Measurements from ENCODE around the gene FAM25A.
"Not testable (repeated sequence)": the region's sequence is repeated elsewhere in the genome, so short reads cannot be mapped to it uniquely, and the experiment has no call there.

The FAM25A gene

DNA sequence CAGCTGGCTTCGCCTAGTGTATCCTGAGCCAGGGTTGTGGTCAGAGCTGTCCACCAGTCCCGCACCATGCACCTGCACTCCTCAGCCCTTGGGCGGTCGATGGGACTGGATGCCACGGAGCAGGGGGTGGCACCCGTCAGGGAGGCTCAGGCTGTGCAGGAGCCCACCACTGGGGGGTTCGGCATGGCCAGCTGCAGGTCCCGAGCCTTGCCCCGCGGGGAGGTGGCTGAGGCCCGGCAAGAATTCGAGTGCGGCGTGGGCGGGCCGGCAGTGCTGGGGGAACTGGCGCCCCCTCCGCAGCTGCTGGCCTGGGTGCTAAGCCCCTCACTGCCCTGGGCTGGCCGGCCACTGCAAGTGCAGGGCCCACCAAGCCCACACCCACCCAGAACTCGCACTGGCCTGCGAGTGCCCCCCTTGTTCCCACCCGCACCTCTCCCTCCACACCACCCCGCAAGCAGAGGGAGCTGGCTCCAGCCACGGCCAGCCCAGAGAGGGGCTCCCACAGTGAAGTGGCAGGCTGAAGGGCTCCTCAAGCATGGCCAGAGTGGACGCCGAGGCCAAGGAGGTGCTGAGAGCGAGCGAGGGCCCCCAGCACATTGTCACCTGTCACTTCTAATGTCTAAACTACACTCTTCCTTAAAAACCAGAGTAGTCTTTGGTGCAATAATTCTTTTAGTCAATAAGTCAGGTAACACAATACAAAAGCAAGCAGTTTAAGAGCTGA, 11.0 kb downstream of the FAM25A start:
- no peak for DNase-seq (ENCODE audit: low read depth)
- no peak overlapping the region for H3K4me3 ChIP-seq (ENCODE audit: low read length)
- TF ChIP-seq, protein P1, sequence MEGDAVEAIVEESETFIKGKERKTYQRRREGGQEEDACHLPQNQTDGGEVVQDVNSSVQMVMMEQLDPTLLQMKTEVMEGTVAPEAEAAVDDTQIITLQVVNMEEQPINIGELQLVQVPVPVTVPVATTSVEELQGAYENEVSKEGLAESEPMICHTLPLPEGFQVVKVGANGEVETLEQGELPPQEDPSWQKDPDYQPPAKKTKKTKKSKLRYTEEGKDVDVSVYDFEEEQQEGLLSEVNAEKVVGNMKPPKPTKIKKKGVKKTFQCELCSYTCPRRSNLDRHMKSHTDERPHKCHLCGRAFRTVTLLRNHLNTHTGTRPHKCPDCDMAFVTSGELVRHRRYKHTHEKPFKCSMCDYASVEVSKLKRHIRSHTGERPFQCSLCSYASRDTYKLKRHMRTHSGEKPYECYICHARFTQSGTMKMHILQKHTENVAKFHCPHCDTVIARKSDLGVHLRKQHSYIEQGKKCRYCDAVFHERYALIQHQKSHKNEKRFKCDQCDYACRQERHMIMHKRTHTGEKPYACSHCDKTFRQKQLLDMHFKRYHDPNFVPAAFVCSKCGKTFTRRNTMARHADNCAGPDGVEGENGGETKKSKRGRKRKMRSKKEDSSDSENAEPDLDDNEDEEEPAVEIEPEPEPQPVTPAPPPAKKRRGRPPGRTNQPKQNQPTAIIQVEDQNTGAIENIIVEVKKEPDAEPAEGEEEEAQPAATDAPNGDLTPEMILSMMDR (conservative IDR thresholded peaks at IDR 0.05; ENCODE audit: low read depth, low read length) = no peak

DNA sequence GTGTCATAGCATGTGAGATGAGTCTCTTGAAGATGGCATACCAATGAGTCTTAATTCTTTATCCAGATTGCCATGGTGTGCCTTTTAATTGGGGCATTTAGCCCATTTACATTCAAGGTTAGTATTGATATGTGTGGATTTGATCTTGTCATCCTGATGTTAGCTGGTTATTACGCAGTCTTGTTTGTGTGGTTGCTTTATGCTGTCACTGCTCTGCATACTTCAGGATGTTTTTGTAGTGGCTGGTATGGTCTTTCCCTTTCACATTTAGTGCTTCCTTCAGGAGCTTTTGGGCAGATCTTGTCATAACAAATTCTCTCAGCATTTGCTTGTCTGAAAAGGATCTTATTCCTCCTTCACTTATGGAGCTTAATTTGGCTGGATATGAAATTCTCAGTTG, 16.5 kb downstream of the FAM25A start:
- DNase-seq (ENCODE audit: low read depth) = no peak
- TF ChIP-seq, protein P1 (conservative IDR thresholded peaks at IDR 0.05; ENCODE audit: low read depth, low read length) = no peak
- H3K4me3 ChIP-seq (ENCODE audit: low read length) = no peak overlapping the region

DNA sequence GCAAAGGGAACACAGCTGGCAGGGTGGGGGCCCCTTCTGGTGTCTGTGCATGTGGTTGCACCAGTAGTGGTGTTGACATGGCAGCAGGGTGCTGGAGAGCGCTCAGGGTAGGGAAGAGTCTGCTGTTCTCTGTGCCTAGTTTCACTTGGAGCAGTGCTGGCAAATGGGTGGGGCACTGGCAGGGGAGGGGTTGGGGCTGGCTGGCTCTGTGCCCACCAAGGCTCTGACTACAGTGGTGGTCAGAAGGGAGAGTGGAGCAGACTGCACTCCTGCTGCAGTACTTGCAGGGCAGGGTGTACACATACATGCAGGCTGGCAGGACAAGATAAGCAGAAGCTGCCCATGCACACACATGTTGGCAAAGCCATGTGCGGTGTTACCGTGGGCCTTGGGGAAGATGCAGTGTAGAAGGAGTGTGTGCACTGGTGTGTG, 18.2 kb downstream of the FAM25A start:
- no peak overlapping the region for H3K4me3 ChIP-seq (ENCODE audit: low read length)
- TF ChIP-seq, protein P1 (conservative IDR thresholded peaks at IDR 0.05; ENCODE audit: low read depth, low read length) = no peak
- DNase-seq (ENCODE audit: low read depth) = no peak

DNA sequence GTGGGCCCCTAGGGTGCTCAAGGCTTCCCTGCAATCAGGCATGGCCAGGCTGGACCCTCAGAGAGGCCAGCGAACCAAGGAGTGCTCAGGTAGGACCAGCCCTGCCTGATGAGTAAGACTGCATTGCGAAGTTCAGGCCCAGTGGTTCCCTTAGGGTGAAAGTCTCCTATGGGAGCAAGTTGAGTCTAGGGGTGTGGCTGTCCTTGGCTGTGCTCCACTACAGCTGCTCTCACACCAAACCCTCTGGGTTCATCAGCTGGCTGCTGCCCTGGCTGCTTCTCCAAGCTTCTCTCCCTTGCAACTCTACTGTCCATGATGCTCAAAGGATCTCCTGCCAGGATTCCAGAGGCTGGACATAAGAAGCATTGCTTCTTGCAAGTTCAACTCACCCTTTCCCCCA, 18.7 kb downstream of the FAM25A start:
- TF ChIP-seq, protein P1 (conservative IDR thresholded peaks at IDR 0.05; ENCODE audit: low read depth, low read length) = no peak

DNA sequence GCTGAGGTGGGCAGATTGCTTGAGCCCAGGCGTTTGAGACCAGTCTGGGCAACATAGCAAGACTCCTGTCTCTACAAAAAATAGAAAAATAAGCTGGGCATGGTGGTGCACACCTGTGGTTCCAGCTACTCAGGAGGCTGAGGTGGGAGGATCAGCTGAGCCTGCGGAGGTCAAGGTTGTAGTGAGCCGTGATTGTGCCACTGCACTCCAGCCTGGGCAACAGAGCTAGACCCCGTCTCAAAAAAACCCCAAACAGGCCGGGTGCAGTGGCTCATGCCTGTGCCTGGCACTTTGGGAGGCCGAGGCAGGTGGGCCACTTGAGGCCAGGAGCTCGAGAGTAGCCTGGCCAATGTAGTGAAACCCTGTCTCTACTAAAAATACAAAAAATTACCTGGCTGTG, 23.5 kb downstream of the FAM25A start:
- not testable (repeated sequence) for DNase-seq (ENCODE audit: low read depth); H3K4me3 ChIP-seq (ENCODE audit: low read length)

More for the DNA sequence above, 18.7 kb downstream of the FAM25A start:
- no peak for DNase-seq (ENCODE audit: low read depth)
- no peak overlapping the region for H3K4me3 ChIP-seq (ENCODE audit: low read length)

DNA sequence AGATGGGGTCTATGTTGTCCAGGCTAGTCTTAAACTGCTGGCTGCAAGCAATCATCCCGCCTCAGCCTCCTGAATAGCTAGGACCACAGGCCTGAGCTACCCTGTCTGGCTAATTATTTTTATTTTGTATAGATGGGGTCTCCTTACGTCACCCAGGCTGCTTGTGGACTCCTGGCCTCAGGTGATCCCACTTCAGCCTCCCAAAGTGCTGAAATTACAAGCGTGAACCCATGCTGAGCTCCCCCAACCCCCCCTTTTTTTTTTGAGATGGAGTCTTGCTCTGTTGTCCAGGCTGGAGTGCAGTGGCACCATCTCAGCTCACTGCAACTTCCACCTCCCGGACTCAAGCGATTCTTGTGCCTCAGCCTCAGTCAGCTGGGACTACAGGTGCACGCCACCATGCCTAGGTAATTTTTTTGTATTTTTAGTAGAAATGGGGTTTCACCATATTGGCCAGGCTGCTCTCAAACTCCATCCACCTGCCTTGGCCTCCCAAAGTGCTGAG, 25.4 kb downstream of the FAM25A start:
- TF ChIP-seq, protein P1 (conservative IDR thresholded peaks at IDR 0.05; ENCODE audit: low read depth, low read length) = no peak
- H3K4me3 ChIP-seq (ENCODE audit: low read length) = no peak overlapping the region
- DNase-seq (ENCODE audit: low read depth) = no peak

DNA sequence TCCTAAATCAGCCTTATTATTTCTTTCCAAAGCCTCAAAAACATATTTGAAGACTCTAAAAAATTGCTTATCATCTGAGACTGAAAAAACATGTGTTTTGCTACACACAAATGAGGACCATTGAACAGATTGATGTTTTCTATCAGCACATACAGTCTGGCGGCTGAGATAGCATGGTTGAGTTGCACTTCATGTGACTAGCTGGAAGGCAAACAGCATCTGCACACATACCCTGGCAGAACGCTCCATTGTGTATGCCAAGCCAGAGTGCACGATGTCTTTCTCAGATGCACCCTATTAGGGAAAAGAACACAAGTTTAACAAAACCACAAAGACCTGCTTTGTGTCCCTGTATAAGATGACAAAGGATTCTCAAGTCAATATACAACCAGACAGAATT, 33.0 kb downstream of the FAM25A start:
- no peak for DNase-seq (ENCODE audit: low read depth)
- no peak overlapping the region for H3K4me3 ChIP-seq (ENCODE audit: low read length)
- TF ChIP-seq, protein P1 (conservative IDR thresholded peaks at IDR 0.05; ENCODE audit: low read depth, low read length) = no peak

Measured in retinal pigment epithelial cell (primary cell).